Measurements from ENCODE around the gene KAZN.

DNA sequence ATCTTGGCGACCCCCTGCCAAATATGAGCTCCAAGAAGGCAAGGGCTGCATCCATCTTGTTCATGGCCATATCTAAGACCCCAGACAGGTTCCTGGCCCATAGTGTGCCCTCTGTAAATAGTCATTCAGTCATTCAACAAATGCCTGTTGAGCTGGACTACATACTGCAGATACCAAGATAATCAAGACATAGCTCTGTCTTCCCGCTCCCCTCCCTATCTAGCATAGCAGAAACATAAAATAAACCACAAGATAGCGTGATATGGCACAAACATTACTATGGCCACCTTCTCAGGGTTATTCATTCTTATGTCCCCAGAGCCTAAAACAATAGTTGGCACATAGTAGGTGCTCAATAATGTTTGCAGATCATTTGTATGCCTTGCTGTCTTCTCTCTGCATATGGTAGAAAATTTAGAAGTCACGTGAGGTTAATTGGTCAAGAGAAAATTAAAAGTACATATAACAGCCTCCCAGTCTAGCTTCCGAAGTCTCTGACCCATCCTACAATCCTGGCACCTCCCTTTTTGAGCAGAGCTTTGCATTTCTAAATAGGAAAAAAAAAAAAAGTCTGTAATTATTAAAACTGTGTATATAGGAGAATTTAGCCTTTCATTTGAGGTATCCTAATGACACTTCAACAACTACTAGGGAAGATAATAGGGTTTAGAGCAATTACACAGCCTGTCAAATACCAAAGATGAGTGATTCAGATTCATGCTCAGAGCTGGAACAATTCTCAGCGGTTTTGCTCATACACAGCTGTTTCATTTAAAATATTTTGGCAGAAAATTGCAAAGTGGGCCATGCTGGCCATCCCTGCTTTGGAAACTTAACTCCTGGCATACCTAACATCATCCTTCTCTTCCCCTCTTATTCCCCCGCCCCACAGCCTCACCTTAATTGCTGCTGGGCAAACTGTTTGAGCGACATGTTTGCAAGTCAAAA lies 219.0 kb downstream of the KAZN start:
- TF ChIP-seq, protein P1, sequence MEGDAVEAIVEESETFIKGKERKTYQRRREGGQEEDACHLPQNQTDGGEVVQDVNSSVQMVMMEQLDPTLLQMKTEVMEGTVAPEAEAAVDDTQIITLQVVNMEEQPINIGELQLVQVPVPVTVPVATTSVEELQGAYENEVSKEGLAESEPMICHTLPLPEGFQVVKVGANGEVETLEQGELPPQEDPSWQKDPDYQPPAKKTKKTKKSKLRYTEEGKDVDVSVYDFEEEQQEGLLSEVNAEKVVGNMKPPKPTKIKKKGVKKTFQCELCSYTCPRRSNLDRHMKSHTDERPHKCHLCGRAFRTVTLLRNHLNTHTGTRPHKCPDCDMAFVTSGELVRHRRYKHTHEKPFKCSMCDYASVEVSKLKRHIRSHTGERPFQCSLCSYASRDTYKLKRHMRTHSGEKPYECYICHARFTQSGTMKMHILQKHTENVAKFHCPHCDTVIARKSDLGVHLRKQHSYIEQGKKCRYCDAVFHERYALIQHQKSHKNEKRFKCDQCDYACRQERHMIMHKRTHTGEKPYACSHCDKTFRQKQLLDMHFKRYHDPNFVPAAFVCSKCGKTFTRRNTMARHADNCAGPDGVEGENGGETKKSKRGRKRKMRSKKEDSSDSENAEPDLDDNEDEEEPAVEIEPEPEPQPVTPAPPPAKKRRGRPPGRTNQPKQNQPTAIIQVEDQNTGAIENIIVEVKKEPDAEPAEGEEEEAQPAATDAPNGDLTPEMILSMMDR (IDR thresholded peaks at IDR 0.05; ENCODE audit: insufficient read depth, low read depth, low read length) = no peak
- no peak for TF ChIP-seq EZH2 (IDR thresholded peaks at IDR 0.05; ENCODE audit: insufficient read depth, low read length)
